HG03108 (cell line): Measurements from ENCODE around the gene CALD1.

Source experiments
- ATAC-seq: cut with Tn5 transposase; IDR thresholded peaks from one replicate; pipeline ENCODE4 v1.9.1; 2021; ENCODE audit warnings: moderate library complexity; ENCODE audit not compliant: unreplicated experiment

CALD1 gene

DNA sequence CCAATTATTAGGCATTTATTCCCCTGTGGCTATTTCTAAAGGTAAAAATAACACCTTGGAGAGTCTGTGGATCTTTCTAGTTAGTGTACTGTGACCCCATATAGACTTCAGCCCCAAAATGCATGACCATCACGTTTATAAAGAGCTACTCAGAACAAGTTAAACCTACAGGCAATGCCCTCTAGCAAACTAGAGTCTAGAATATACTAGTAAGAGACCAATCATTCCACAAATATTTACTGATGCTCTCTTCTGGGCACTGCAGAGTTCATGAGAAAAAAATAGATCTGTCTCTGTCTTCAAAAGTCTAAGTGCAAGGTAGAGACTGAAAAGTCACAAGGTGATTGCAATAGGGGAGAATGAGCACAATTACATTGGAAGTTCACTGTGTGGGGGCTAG, 20.5 kb upstream of the CALD1 start:
- no peak for ATAC-seq

DNA sequence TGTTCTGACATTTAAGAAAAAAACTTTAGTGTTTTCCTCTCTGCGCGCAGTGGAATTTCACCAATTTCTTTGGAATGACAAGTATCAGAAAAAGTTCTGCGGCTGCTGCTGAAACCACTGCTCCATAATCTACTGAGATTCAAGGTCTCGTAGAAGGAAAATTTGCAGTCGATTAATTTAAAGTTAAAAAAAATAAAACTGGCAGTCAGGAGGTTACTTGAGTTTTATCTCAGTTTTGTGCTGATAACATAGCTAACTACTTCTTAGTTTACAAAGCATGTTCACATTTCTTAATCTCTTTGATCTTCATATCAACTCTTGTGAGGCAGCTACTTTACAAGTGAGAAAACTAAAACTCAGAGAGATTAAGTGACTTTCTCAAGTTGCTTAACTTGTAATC, 18.2 kb upstream of the CALD1 start:
- no peak for ATAC-seq

DNA sequence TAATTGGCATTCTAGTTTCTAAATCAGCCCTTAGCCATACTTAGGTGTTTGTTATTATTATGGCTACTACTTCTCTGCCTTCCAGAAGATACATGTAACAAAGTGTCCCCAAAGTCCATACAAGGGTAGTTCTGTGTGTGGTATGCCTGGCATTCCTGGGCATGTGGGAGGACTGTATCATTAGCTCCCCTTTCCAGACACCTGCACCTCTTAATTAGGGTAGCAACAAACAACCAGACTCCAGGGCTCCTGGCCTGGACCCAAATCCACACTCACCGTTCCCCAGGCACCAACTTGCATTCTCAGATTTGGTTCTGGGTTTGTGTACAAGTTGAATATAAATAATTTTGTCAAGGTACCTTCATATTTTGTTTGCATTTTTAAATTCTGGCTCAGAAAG, 15.5 kb upstream of the CALD1 start:
- ATAC-seq = no peak

DNA sequence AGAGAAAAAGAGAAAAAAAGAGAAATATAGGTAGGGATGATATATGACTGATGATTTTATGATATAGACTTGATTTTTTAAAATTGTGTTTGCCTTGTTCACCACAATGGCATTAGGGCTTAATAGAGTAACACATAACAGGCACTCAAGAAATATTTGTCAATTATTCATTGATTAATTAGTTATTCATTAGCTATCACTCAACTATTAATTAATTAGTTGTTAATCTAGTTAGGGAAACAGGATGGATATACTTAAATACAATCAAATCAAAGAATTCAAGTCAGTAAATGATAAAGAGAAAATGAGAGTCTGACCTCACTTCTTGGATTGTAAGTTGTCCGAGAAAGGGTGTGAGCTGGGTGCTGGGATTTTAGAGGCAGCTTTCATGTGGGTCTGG, 15.1 kb upstream of the CALD1 start:
- ATAC-seq = no peak

DNA sequence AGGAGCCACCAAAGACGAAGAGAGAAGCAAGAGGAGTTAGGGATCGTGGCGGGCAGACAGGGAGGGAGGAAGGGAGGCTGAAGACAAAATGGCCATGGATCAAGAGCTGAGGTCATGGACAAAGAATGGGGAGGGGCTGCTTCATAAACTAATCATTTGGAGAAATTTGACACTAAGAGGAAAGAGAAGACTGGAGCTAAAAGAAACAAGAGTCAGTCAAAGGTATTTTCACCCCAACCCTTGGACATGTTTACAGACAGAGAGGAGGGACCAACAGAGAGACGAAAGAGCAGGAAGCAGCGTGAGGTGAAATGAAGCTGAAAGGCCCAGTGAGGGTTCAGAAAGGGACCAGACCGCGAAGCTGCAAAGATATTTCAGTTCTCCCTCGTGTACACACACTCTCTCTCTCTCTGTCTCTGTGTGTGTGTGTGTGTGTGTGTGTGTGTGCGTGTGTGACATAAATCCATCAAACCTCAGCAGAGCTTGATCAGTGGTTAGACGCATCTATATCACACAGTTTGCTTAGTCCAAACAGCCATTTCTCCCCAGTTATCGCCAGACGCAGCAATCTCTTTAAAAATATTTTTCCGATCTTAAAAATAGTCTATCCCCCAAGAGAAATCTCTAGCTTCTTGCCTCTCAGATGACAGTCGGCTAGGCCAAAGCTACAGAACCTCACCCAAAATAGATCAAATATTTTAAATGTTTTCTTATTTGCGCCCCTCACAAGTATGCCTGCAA, 12.5 kb upstream of the CALD1 start:
- ATAC-seq = peak; percentile 68

DNA sequence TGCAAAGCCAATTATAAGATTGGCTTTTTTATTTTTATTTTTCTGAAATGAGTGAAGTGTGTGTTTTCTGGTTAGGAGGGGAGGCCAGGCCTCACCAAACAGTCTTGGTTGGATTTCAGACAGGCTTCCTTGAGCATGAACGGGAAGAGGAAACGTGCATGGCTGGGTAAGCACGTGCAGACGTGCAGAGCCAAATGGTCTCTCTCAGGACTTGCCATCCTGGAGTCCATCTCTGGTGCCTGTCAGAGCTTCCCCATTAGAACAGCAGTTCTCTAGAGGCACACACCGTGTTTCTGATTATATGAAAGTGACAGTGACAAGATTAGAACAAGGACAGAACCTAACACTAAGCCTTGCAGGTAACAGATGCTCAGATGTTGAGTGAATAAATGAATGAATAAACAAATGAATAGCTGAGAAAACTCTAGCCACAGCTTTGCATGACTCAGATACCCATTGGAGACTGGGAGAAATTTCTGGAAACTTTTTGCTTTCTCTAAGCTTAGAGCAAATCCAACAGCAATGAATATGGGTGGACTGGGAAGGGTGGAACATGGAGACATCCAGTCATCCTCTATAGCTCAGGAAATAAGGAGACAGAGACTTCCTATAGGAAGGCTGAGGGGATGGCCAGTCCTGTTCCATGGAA, 11.8 kb upstream of the CALD1 start:
- ATAC-seq = peak; percentile 41

DNA sequence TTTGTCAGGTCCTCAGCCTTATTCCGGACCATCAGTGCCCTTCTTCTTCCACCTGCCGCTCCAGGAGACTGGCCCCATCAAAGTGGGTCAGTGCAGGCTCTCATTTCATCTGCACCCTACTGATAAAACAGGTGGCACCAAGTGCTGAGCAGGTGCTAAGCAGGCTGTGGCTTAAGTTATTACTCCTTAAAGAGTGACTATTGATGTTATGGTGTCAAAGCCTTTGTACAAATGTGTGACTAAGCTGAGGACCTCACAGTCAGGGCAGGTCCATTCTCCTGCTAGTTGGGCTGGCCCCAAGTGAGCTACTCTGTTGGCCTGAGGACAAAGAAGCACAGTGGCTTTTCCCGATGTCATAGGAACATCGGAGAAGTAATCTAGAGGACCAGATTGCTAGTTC, 11.2 kb upstream of the CALD1 start:
- ATAC-seq = no peak

DNA sequence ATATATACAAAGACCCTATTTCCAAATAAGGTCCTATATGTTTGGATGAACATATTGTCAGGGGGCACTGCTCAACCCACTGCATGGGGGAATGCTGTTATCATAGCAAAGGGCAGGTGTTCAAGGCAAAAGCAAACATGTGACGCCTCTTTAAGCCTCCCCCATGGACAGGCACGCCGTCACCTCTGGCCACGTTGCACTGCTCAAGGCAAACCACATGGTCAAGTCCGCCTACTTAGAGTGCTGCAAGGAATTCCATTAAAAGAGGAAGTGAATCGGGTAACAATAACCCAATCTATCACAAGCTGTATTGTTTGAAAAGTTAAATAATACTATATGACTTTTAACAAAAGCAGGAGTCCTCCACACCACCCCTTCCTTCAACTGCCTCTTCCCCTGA, 8.8 kb upstream of the CALD1 start:
- no peak for ATAC-seq

DNA sequence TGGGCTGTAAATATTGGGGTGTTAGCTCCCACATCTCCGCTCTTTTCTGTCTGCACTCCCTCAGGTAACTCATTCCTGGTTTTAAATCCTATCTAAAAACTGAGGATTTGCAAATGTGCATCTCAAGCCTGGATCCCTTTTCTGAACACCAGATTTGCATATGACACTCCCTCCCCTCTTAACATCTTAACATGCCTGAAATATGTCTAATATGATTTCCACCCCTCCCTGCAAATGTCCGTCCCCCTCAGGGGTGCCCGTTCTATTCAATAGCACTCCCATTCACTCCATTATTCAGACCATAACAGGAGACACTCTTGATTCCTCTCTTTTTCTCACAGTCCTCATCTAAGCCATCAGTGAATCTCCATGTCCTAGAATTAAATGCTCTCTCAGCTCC, 8.3 kb upstream of the CALD1 start:
- ATAC-seq = no peak

DNA sequence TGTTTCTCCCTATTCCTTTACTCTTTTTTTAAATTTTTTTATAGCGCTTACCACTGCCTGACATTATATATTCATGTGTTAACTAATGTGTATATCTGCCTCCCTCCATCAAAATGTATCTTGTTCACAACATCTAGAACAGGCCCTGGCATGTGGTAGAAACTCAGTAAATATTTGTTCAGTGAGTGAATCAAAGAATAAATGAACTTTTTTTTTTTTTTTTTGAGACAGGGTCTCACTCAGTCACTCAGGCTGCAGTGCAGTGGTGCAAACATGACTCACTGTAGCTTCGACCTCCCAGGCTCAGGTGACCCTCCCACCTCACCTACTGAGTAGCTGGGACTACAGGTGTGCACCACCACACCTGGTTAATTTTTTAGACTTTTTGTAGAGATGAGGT, 7.5 kb upstream of the CALD1 start:
- no peak for ATAC-seq

DNA sequence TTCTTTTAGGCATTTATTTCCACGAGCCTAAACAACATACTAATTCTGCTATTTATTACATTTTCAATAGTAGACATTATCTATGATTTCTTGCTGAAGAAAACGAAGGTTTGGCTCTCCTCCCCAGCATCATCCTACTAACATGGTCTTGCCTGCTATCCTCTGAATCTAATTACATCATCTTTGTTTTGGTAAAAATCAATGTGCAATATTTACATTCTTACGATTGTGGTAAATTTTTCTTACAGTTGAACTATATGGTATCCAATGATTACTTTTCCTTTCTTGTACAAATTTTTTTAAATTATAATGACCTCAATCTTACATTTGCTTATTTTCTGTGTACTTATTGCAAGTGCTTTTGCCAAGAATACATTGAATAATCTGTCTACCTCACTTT, 7.0 kb upstream of the CALD1 start:
- no peak for ATAC-seq

DNA sequence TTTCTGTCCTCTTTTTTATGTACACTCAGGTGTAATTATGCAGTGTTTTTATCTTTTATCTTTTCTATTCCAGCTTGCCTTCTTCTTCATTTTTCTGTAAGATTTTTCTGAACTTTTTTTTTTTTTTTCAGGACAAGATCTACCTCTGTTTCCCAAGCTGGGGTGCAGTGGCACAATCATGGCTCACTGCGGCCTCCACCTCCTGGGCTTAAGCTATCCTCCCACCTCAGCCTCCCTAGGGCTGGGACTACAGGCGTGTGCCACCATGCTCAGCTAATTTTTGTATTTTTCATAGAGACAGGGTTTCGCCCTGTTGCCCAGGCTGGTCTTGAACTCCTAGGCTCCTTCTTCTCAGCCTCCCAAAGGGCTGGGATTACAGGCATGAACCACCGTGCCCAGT, 6.3 kb upstream of the CALD1 start:
- ATAC-seq = no peak

DNA sequence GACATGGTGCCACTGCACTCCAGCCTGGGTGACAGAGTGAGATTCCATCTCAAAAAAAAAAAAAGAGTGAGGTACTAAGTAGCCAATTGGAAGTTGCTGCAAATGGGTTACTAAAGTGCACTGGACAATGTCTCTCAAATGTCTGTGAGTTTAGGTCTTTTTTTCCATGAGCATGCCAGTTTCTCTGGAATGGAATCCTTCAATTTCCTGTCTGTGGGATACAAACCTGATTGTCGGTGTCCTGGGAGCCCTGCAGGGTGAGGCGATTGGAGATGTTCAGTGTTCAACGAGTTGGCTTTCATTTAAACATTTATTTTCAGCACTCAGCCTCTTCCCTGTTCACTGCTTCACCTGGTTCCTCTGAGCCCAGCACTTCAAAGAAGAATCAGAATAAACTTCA, 5.3 kb upstream of the CALD1 start:
- no peak for ATAC-seq

DNA sequence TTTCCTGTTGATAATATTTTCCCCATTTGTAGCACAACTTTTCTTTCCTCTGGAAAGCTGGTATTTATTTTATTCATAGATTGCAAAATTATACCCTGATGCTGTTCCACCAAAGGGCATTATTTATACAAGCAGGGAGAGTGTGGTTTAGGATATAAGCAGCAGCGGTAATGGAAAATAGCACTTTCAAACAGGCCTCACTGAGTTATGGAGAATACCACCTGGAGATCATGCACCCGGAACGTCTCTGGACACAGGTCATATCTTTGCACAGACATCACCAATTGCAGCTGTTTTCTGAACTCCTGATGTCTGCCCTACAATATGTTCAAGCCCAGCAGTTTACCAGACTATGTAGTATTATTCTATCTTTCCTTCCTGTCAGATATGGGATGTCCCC, 2.0 kb upstream of the CALD1 start:
- ATAC-seq = no peak

DNA sequence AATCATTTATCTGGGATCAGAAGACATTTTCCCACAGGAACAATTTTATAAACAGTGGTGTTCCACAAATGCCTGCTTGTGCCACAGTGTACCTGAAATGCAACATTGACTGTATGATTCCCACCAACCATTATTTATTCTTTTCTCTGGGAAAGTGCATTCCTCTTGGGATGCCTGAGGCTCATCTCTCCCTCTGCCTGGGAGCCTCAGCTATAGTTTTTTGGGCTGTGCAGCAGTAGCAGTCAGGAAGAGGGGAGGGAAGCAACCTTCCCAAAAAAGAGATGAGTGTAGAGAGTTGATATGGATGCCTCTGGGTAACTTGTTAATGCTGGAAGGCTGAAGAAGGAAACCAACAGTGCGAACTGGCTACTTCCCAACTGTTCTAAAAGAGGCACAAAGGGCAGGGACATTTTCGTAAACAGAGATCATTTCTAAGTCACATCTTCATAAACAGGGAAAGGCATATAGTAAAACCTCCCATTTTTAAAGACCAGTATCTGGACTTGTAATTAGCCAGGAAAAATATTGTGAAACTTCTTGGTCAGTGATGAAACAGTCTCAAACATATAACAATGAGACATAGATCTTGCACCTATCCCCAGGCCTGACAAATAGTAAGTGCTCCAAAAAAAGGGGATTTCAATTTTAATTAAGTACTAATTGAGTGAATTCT, 1.4 kb upstream of the CALD1 start:
- no peak for ATAC-seq

DNA sequence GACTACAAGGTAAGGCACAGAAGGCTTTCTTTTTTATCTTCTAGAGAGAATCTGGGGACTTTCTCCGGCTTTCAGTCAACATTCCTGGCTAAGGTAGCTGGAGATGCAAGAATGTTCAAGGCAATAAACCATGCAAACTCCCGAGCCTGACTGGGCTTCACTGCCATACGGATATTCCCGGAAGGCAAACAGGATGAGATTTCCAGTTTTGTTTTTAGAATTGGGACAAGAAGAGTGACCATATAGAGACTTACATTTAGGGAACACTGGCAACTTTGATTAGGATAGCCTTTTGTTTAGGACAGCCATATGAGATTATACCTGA, 269 bp downstream of the CALD1 start:
- no peak for ATAC-seq

DNA sequence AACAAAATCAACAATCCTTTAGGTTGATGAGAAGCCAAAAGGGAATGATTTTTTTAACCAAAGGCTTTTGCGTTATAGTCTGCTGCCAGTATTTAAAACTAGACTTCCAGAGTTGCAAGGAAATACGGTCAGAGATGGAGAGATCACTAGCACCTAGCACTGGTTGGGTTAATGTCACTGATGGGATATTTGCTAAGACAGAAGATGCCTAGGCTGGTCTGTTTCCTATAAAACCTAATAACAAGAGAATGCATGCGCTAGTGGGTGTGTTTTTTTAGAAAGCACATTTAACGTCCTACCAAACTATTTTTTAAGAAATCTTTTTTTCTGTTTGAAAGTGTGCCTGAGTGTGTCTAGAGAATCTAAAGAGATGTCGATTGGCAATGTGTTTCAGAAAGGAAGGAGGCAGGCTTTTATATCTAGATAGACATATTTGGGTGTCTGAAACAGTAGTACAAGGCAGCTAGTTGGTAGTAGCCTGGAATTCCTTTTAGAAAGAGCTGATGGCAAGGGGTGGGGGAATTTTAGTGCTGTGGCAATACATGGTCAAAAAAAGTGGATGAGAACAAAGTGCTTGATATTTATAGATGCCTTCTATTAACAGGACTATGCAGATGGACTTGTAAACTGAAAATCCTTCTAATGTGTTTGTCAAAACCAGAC, 863 bp downstream of the CALD1 start:
- ATAC-seq = no peak

DNA sequence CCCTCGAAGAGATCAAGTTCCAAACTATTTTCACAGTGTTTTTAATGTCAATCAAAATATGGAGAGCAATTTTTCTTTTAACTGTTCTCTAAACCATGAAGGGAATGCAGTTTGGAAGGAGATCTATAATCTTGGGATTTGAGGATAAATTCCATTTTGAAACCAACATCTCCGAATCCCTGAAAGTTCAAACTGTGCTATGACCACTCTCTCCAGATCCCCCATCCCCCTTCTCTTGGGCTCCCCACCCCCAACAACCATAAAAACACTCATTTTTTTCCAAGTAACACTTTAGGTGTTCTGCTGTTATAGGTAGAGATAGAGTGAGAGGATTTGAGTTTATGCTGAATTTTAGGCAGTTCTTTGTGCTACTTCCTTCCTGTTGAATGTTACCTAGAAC, 1.7 kb downstream of the CALD1 start:
- no peak for ATAC-seq

DNA sequence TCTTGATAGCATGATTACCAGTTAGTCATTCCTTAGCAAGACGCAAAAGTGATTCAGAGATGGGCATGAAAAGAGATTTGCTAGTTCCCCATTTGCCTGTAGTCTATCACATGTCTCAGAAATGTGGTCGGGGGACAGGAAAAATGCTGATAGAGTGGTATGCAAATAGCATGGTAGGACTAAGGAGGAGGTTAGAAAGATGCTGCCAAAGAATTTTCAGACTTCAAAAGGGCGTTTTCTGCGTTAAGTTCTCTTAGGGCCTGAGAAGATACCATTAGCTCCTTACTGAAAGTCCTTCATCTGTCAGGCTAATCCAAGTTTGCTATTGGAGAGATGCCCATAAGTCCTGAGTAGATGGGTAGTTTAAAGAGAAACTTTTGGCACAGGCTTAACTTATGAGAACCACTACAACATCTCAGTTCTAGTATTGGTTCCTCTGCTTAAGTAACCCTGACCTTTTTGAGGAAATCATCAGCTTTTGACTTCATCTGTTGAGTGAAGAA, 2.7 kb downstream of the CALD1 start:
- ATAC-seq = peak; percentile 71

DNA sequence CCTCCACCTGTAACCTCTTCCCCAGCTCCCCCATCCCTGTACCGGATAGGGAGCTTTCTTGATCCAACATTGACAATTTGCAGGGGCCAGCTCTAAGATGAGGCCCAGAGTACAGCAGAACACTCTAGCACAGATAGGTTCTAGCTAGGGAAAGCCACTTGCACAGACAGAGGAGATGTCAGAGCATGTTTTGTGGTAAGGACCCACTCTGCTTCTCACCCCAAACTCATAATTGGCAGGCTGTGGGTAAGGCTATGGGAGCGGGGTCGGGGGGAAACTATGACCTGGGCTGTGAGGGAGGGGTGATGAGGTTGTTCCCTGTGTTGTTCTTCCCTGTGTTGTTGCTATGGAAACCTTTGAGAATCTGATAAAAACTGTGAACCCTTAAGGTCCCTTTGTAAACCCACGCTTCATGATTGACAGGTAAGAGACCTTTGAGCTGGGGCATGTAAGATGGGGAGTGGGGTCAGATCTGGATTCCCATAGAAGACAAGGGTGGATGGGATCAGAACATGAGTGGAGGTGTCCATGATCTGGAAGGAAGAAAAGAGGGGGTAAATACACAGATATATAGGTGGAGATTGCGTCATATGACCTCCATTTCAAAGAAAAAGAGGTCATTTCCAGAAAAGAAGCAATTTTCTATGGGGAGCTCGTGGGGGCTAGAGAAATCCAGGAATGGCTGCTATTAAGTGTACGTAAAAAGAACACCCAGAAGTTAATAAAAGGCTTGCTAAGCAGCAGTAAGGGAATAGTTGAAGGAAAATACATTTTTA, 4.0 kb downstream of the CALD1 start:
- ATAC-seq = no peak
